HepG2 (cell line): Measurements from ENCODE around the gene RASA2. TPM values are rescaled to one million over a fixed set of nuclear protein-coding genes. Genes with fewer than 3 reads are reported as not detected.
A peak's percentile ranks its signal among the peaks of the same experiment; 100 is the strongest.

Experiments
- BATF2 ChIP-seq: sonication (generic); formaldehyde crosslinking; IDR thresholded peaks from 2 replicates; pipeline ENCODE4 v1.8.0; 2022; ENCODE audit warnings: mild to moderate bottlenecking, missing genetic modification reagents, moderate library complexity
- ELF3 ChIP-seq: IDR thresholded peaks from 2 replicates; pipeline ENCODE4 v1.6.1; 2016; ENCODE audit warnings: missing genetic modification reagents, missing compliant biosample characterization
- FOXA1 ChIP-seq, 2 experiments: fragments of 450-650 bp in 1 of 2; sonication (generic) in 1 of 2; formaldehyde crosslinking in 1 of 2; IDR thresholded peaks; 2 replicates each; pipeline versions ENCODE4 v1.4.0 to v1.6.1; 2016 to 2020; ENCODE audit warnings: missing genetic modification reagents in 1 of 2
- NFKBIZ ChIP-seq: IDR thresholded peaks from 2 replicates; pipeline ENCODE4 v1.6.1; 2018; ENCODE audit warnings: missing genetic modification reagents, missing compliant biosample characterization
- RARG ChIP-seq: sonication (generic); formaldehyde crosslinking; IDR thresholded peaks from 2 replicates; pipeline ENCODE4 v1.4.0; 2020; ENCODE audit warnings: low read depth, mild to moderate bottlenecking, missing genetic modification reagents
- SOX13 ChIP-seq, 3 experiments: fragments of 450-650 bp in 1 of 3; sonication (generic) in 1 of 3; formaldehyde crosslinking in 1 of 3; IDR thresholded peaks in 2 of 3; conservative IDR thresholded peaks in 1 of 3; 2 replicates each; pipeline versions ENCODE4 v1.5.0 to v1.6.1; 2016 to 2020; ENCODE audit warnings: antibody characterized with exemption in 1 of 3, mild to moderate bottlenecking in 1 of 3, missing compliant biosample characterization in 1 of 3, missing genetic modification reagents in 1 of 3, moderate library complexity in 1 of 3
- SOX6 ChIP-seq, 2 experiments: fragments of 450-650 bp in 1 of 2; sonication (generic) in 1 of 2; formaldehyde crosslinking in 1 of 2; IDR thresholded peaks; 2 replicates each; pipeline versions ENCODE4 v1.4.0 to v1.6.1; 2017 to 2020; ENCODE audit warnings: antibody characterized with exemption in 1 of 2, mild to moderate bottlenecking in 1 of 2, missing genetic modification reagents in 1 of 2
- ZBTB20 ChIP-seq: sonication (generic); formaldehyde crosslinking; IDR thresholded peaks from 2 replicates; pipeline ENCODE4 v1.8.1; 2023; ENCODE audit warnings: missing genetic modification reagents, low read depth, mild to moderate bottlenecking, borderline replicate concordance
- ZBTB21 ChIP-seq: sonication (generic); formaldehyde crosslinking; IDR thresholded peaks from 2 replicates; pipeline ENCODE4 v1.4.0; 2020; ENCODE audit warnings: missing genetic modification reagents
- ZBTB38 ChIP-seq: sonication (generic); formaldehyde crosslinking; IDR thresholded peaks from 2 replicates; pipeline ENCODE4 v1.5.1; 2020; ENCODE audit warnings: mild to moderate bottlenecking, missing genetic modification reagents
- ZFY ChIP-seq: sonication (generic); formaldehyde crosslinking; IDR thresholded peaks from 2 replicates; pipeline ENCODE4 v1.4.0; 2020; ENCODE audit warnings: missing genetic modification reagents
- ZNF160 ChIP-seq: sonication (generic); formaldehyde crosslinking; IDR thresholded peaks from 2 replicates; pipeline ENCODE4 v1.8.0; 2022; ENCODE audit warnings: mild to moderate bottlenecking, inconsistent platforms, missing genetic modification reagents
- ZNF883 ChIP-seq: sonication (generic); formaldehyde crosslinking; IDR thresholded peaks from 2 replicates; pipeline ENCODE4 v1.5.1; 2020; ENCODE audit warnings: mild to moderate bottlenecking, missing genetic modification reagents; ENCODE audit errors: not compliant biosample characterization
- ZSCAN30 ChIP-seq: sonication (generic); formaldehyde crosslinking; IDR thresholded peaks from 2 replicates; pipeline ENCODE4 v1.5.0; 2020; ENCODE audit warnings: mild to moderate bottlenecking, missing genetic modification reagents
- polyA plus RNA-seq, 8 experiments: library from polyadenylated mRNA; depleted of rRNA in 3 of 8; stranded (reverse) in 7 of 8; unstranded in 1 of 8; fragments of >200 nt; fragmentation: Illumina TruSeq in 4 of 8; extraction: Trizol in 4 of 8; gene quantifications; 2 replicates each; pipeline versions ENCODE4 v1.2.1 to v1.2.3, GENCODE V29; 2011 to 2016; ENCODE audit warnings: low read depth in 4 of 8, missing spikeins in 1 of 8, mixed read lengths in 1 of 8; ENCODE audit not compliant: insufficient read depth in 1 of 8
- total RNA-seq, 5 experiments: library from RNA; depleted of rRNA; stranded (reverse); fragments of >200 nt; fragmentation: Illumina TruSeq; extraction: Trizol; gene quantifications; 2 replicates each; pipeline ENCODE4 v1.2.3, GENCODE V29; 2016; ENCODE audit warnings: low read depth in 1 of 5
- TF ChIP-seq, protein P1 (sequence below): sonication (generic); formaldehyde crosslinking; IDR thresholded peaks from 2 replicates; pipeline ENCODE4 v1.4.0; 2020; ENCODE audit warnings: mild to moderate bottlenecking, missing genetic modification reagents

RASA2 gene
- total and polyA plus RNA-seq, 2 of the 13 experiments (the other 11 are each of a cell fraction or from before 2014, with no cell fraction given): 5.4 to 8.5 TPM

GRCh38 chr3:141485641-141486495 lies 959 bp upstream of the RASA2 start (continued):
- TF ChIP-seq ZBTB21 (no peak), ELF3 (CRISPR knock-in tag) (peak; percentile 19; the same call in 1 of the 2 replicates), SOX13 (IDR thresholded peaks at IDR 0.05) (no peak), SOX13 (CRISPR knock-in tag; conservative IDR thresholded peaks at IDR 0.05 in 1 of 2, IDR thresholded peaks at IDR 0.05 in 1 of 2) (peak in 1 of 2 experiments; percentile 43; a peak in 2 of 4 replicates), ZBTB38 (CRISPR knock-in tag) (no peak), RARG (no peak), SOX6 (IDR thresholded peaks at IDR 0.05) (no peak), SOX6 (CRISPR knock-in tag; IDR thresholded peaks at IDR 0.05) (peak; percentile 15; the same call in 1 of the 2 replicates), BATF2 (no peak), ZBTB20 (CRISPR knock-in tag) (no peak), ZNF160 (CRISPR knock-in tag) (no peak), ZFY (CRISPR knock-in tag) (0 out of 2 replicates have a peak, but pooled peaks have one; percentile 21), ZNF883 (no peak), NFKBIZ (CRISPR knock-in tag) (no peak), ZSCAN30 (0 out of 2 replicates have a peak, but pooled peaks have one; percentile 37), FOXA1 (IDR thresholded peaks at IDR 0.05) (no peak), FOXA1 (CRISPR knock-in tag; IDR thresholded peaks at IDR 0.05) (no peak)
- TF ChIP-seq, protein P1, sequence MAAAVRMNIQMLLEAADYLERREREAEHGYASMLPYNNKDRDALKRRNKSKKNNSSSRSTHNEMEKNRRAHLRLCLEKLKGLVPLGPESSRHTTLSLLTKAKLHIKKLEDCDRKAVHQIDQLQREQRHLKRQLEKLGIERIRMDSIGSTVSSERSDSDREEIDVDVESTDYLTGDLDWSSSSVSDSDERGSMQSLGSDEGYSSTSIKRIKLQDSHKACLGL (CRISPR knock-in tag): no peak
